ENCODE measurements around the gene PIAS2.

- TF ChIP-seq POLR2AphosphoS5 (IDR thresholded peaks at IDR 0.05) (no peak), POLR2A (IDR thresholded peaks at IDR 0.05) (no peak)
- TF ChIP-seq, protein P1, sequence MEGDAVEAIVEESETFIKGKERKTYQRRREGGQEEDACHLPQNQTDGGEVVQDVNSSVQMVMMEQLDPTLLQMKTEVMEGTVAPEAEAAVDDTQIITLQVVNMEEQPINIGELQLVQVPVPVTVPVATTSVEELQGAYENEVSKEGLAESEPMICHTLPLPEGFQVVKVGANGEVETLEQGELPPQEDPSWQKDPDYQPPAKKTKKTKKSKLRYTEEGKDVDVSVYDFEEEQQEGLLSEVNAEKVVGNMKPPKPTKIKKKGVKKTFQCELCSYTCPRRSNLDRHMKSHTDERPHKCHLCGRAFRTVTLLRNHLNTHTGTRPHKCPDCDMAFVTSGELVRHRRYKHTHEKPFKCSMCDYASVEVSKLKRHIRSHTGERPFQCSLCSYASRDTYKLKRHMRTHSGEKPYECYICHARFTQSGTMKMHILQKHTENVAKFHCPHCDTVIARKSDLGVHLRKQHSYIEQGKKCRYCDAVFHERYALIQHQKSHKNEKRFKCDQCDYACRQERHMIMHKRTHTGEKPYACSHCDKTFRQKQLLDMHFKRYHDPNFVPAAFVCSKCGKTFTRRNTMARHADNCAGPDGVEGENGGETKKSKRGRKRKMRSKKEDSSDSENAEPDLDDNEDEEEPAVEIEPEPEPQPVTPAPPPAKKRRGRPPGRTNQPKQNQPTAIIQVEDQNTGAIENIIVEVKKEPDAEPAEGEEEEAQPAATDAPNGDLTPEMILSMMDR (IDR thresholded peaks at IDR 0.05), result no peak
These were observed 59.0 kb downstream of the PIAS2 start for GRCh38 chr18:46858290-46858689.

All from suprapubic skin (tissue), 4 donors.